IPS DF 6.9 (cell line): Measurements from ENCODE around the gene EPB41L5.
"Not testable (repeated sequence)": the region's sequence is repeated elsewhere in the genome, so short reads cannot be mapped to it uniquely, and the experiment has no call there.

Source experiments
- DNase-seq: peaks from one replicate; pipeline ENCODE4 v3.0.0-alpha.2; 2013; ENCODE audit warnings: low read depth, low spot score
- H3K27ac ChIP-seq: one replicate; pipeline ENCODE4 v1.5.1; 2013; ENCODE audit warnings: low read length, control low read depth
- H3K27me3 ChIP-seq: 2 replicates; pipeline ENCODE4 v1.6.1; 2013; ENCODE audit warnings: mild to moderate bottlenecking, low read length; ENCODE audit not compliant: control insufficient read depth, insufficient read depth
- H3K36me3 ChIP-seq: 2 replicates; pipeline ENCODE4 v1.6.1; 2013; ENCODE audit warnings: low read length; ENCODE audit not compliant: control insufficient read depth, insufficient read depth
- H3K4me1 ChIP-seq: 2 replicates; pipeline ENCODE4 v1.6.1; 2013; ENCODE audit warnings: low read length; ENCODE audit not compliant: control insufficient read depth, insufficient read depth
- H3K4me3 ChIP-seq: 2 replicates; pipeline ENCODE4 v1.5.1; 2013; ENCODE audit warnings: mild to moderate bottlenecking, low read length
- H3K9me3 ChIP-seq: 2 replicates; pipeline ENCODE4 v1.6.1; 2013; ENCODE audit warnings: low read length, inconsistent platforms; ENCODE audit not compliant: control insufficient read depth, insufficient read depth
- WGBS: extraction: QIAGEN DNeasy Blood & Tissue Kit; methylation state at CpG from one replicate; pipeline ENCODE4 v1.1.7; 2013; ENCODE audit warnings: mixed read lengths, missing lambda C conversion rate; ENCODE audit not compliant: insufficient read length, insufficient coverage; 5-methylcytosine and 5-hydroxymethylcytosine counted together

Gene EPB41L5

GRCh38 chr2:120029672-120030640, 17.1 kb downstream of the EPB41L5 start:
- H3K9me3 ChIP-seq, result no peaks in the 10 kb centered on the region
- H3K27me3 ChIP-seq, result no peaks in the 10 kb centered on the region
- no peak overlapping the region for H3K27ac ChIP-seq
- H3K4me1 ChIP-seq, result 0 out of 2 replicates have a peak, but pooled peaks cover 1% of the 10 kb centered on the region
- H3K36me3 ChIP-seq, result no peaks in the 10 kb centered on the region
- H3K4me3 ChIP-seq, result no peak overlapping the region
- no peak for DNase-seq
- no CpG with 5 or more reads among the region's 15 CpGs for WGBS

DNA sequence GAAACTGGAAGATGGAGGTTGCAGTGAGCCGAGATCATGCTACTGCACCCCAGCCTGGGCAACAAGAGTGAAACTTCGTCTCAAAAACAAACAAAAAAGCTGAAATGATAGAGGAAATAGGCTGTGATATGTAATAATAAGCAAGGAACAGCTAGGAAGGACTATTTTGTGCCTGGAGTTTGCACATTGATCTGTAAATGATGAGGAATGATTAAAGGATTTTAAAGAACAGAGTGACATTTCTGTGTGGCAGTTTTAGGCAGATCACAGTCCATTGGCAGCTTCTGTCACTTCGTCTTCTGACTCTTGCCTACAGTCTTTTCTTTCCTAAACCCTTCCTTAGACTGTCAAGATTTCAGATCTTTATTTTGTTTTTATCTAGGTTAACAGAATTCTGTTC, 19.4 kb downstream of the EPB41L5 start:
- Histone ChIP-seq H3K36me3 (no peaks in the 10 kb centered on the region), H3K9me3 (no peaks in the 10 kb centered on the region), H3K27me3 (no peaks in the 10 kb centered on the region), H3K27ac (no peak overlapping the region), H3K4me3 (no peak overlapping the region), H3K4me1 (0 out of 2 replicates have a peak, but pooled peaks cover 1% of the 10 kb centered on the region)
- no peak for DNase-seq
- WGBS, result no CpG with 5 or more reads among the region's 3 CpGs

- Histone ChIP-seq H3K27ac (no peak overlapping the region), H3K4me3 (no peak overlapping the region), H3K27me3 (no peaks in the 10 kb centered on the region), H3K4me1 (0 out of 2 replicates have a peak, but pooled peaks cover 1% of the 10 kb centered on the region), H3K9me3 (no peaks in the 10 kb centered on the region), H3K36me3 (no peaks in the 10 kb centered on the region)
- no CpG with 5 or more reads among the region's 2 CpGs for WGBS
- no peak for DNase-seq
These were observed 21.1 kb downstream of the EPB41L5 start for GRCh38 chr2:120034027-120034426.

DNA sequence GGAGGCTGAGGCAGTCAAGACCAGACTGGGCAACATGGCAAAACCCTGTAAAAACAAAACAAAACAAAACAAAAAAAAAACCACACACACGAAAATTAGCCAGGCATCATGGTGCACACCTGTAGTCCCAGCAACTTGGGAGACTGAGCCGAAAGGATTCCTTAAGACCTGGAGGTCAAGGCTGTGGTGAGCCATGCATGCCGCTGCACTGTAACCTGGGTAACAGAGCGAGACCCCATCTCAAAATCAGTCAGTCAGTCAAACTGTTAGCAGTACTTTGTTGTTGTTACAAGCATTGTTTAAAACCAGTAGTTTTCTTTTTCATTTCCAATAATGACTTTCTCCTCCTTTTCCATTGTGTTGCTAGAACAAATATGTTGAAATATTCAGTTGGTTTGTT, 21.7 kb downstream of the EPB41L5 start:
- Histone ChIP-seq H3K36me3 (no peaks in the 10 kb centered on the region), H3K4me1 (0 out of 2 replicates have a peak, but pooled peaks cover 1% of the 10 kb centered on the region), H3K4me3 (no peak overlapping the region), H3K27ac (no peak overlapping the region), H3K27me3 (no peaks in the 10 kb centered on the region), H3K9me3 (no peaks in the 10 kb centered on the region)
- WGBS, result no CpG with 5 or more reads among the region's 4 CpGs
- no peak for DNase-seq

DNA sequence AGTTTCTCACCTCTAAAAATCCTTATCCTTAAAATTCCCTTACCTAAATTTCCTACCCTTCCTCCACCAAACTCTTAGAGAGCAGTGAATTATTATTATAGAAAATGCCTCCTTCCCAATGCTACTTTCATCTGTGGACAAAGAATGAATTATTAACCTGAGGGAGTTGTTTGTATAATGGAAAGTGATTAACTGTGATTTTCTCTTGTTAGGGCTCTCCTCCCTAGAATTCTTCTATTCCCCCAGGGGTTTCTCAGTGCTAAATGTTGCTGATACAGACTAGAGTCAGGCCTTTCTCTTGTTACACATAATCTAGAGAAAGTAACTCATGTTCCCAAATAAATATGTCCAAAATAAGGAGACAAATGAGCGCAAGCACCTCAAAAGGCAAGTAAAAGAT, 23.3 kb downstream of the EPB41L5 start:
- H3K9me3 ChIP-seq, result no peaks in the 10 kb centered on the region
- no peaks in the 10 kb centered on the region for H3K27me3 ChIP-seq
- no CpG with 5 or more reads among the region's 1 CpG for WGBS
- 0 out of 2 replicates have a peak, but pooled peaks cover 1% of the 10 kb centered on the region for H3K4me1 ChIP-seq
- H3K27ac ChIP-seq, result no peak overlapping the region
- DNase-seq, result no peak
- H3K36me3 ChIP-seq, result no peaks in the 10 kb centered on the region
- no peak overlapping the region for H3K4me3 ChIP-seq

- Histone ChIP-seq H3K9me3 (no peaks in the 10 kb centered on the region), H3K4me1 (0 out of 2 replicates have a peak, but pooled peaks cover 1% of the 10 kb centered on the region), H3K36me3 (no peaks in the 10 kb centered on the region), H3K27me3 (no peaks in the 10 kb centered on the region), H3K27ac (no peak overlapping the region), H3K4me3 (no peak overlapping the region)
- no CpG with 5 or more reads among the region's 4 CpGs for WGBS
- no peak for DNase-seq
These were observed 25.2 kb downstream of the EPB41L5 start for GRCh38 chr2:120037995-120038541.

DNA sequence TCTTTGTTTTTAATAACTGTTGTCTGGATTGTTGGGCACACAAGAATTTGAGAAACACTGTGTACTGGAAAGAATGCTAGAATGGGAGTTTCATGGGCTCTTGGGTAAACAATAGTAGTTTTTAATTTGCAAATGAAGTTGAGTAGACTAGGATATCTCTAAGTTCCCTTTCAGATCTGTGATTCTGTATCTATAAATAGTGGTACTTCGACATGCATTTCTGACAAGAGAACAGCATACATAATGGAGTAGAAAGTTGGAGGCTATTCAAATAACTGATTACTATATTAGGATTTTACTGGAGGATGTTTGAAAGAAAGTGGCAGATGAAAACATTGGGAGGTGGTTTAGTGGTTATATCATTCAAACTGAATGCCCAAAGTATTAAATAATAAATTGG, 29.5 kb downstream of the EPB41L5 start:
- no peak for DNase-seq
- Histone ChIP-seq H3K27me3 (no peaks in the 10 kb centered on the region), H3K36me3 (no peaks in the 10 kb centered on the region; the same call in 1 of the 2 replicates), H3K9me3 (no peaks in the 10 kb centered on the region), H3K4me3 (no peak overlapping the region), H3K4me1 (no peaks in the 10 kb centered on the region), H3K27ac (no peak overlapping the region)
- no CpG with 5 or more reads among the region's 1 CpG for WGBS

DNA sequence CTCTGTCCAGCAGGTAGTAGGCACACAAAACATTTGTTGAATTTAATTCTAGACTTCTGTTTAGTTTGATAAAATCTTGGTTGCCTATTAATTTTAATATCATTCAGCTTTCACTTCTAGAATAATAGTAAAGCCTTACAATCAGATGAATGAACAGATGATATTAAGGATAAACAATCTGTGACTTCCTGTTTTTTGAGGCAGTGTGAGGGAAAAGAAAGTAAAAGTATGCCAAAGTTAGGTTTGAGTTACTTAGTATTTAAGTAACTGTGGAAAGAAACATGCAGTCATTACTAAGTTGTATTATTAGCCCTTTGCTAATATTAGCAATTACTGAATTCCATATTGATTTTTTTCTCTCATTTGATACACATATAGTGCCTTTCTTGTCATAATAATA, 31.5 kb downstream of the EPB41L5 start:
- H3K4me3 ChIP-seq, result no peak overlapping the region
- H3K27me3 ChIP-seq, result no peaks in the 10 kb centered on the region
- H3K4me1 ChIP-seq, result no peaks in the 10 kb centered on the region
- H3K36me3 ChIP-seq, result no peaks in the 10 kb centered on the region; the same call in 1 of the 2 replicates
- H3K27ac ChIP-seq, result no peak overlapping the region
- H3K9me3 ChIP-seq, result no peaks in the 10 kb centered on the region
- DNase-seq, result no peak

- no CpG with 5 or more reads among the region's 4 CpGs for WGBS
- not testable (repeated sequence) for H3K4me3 ChIP-seq, H3K9me3 ChIP-seq
These were observed 32.9 kb downstream of the EPB41L5 start for GRCh38 chr2:120045775-120046174.

DNA sequence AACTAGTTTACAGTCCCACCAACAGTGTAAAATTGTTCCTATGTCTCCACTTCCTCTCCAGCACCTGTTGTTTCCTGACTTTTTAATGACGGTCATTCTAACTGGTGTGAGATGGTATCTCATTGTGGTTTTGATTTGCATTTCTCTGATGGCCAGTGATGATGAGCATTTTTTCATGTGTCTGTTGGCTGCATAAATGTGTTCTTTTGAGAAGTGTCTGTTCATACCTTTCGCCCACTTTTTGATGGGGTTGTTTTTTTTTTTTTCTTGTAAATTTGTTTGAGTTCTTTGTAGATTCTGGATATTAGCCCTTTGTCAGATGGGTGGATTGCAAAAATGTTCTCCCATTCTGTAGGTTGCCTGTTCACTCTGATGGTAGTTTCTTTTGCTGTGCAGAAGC, 33.4 kb downstream of the EPB41L5 start:
- not testable (repeated sequence) for H3K4me1 ChIP-seq, H3K27me3 ChIP-seq, H3K9me3 ChIP-seq, H3K27ac ChIP-seq, H3K36me3 ChIP-seq, DNase-seq, H3K4me3 ChIP-seq
- WGBS, result no CpG with 5 or more reads among the region's 2 CpGs

More at GRCh38 chr2:120045775-120046174, 32.9 kb downstream of the EPB41L5 start:
- H3K27me3 ChIP-seq, H3K27ac ChIP-seq, DNase-seq, H3K36me3 ChIP-seq, H3K4me1 ChIP-seq: not testable (repeated sequence)
